ENCODE data around the gene CRP. TPM values are rescaled to one million over a fixed set of nuclear protein-coding genes. Genes with fewer than 3 reads are reported as not detected.
"Not testable (repeated sequence)": the region's sequence is repeated elsewhere in the genome, so short reads cannot be mapped to it uniquely, and the experiment has no call there.

The CRP gene
- total RNA-seq, 2 donors from 2014 or later: not detected

DNA sequence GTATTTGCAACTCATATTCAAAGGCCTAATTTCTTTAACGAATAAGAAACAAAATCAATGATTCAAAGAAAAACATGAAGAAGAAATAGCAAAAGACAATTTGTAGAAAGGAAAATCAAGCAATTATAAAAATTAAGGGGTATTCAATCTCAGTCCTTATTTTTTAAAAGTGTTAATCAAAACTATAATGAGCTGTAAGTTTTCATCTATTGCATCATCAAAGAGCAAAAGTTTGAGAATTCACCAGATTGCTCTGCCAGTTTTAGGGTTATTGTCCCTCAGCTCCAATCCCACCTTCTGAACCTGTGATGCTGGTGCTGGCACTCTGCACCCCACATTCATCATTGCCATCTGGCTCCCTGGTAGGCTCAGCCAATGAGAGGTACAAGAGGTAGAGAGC lies 42.0 kb downstream of the CRP start:
- not testable (repeated sequence) for H3K4me1 Mint-ChIP-seq (ENCODE audit: low read depth in 2 of 2)
- peaks cover 18 to 29% of the 10 kb centered on the region in 2 donors for H3K27me3 Mint-ChIP-seq

GRCh38 chr1:159669338-159669737 lies 45.1 kb downstream of the CRP start:
- H3K4me1 Mint-ChIP-seq (ENCODE audit: low read depth in 2 of 2): no peaks in the 10 kb centered on the region
- no peak for ATAC-seq
- H3K27me3 Mint-ChIP-seq: peaks cover 15 to 25% of the 10 kb centered on the region in 2 donors
- no peak overlapping the region for H3K27ac Mint-ChIP-seq
- peaks cover 2% of the 10 kb centered on the region for H3K9me3 Mint-ChIP-seq
- DNase-seq (ENCODE audit: low spot score): no peak
- peaks cover 3% of the 10 kb centered on the region for H3K36me3 Mint-ChIP-seq
- no peak overlapping the region for H3K4me3 Mint-ChIP-seq

More for the DNA sequence above, 42.0 kb downstream of the CRP start:
- not testable (repeated sequence) for DNase-seq (ENCODE audit: low spot score); H3K36me3 Mint-ChIP-seq; H3K9me3 Mint-ChIP-seq; H3K4me3 Mint-ChIP-seq; ATAC-seq; H3K27ac Mint-ChIP-seq

- H3K9me3 Mint-ChIP-seq: peaks cover 3% of the 10 kb centered on the region
- ATAC-seq: no peak
- no peak for DNase-seq (ENCODE audit: low spot score)
- H3K27ac Mint-ChIP-seq: no peak overlapping the region
- peaks cover 18 to 31% of the 10 kb centered on the region in 2 donors for H3K27me3 Mint-ChIP-seq
- peaks cover 7% of the 10 kb centered on the region for H3K36me3 Mint-ChIP-seq
- no peaks in the 10 kb centered on the region for H3K4me1 Mint-ChIP-seq (ENCODE audit: low read depth in 2 of 2)
- no peak overlapping the region for H3K4me3 Mint-ChIP-seq
Measured at GRCh38 chr1:159668739-159669138, 45.6 kb downstream of the CRP start.

GRCh38 chr1:159664247-159664646 lies 50.1 kb downstream of the CRP start:
- DNase-seq (ENCODE audit: low spot score) (no peak), ATAC-seq (no peak)
- Mint-ChIP-seq H3K27ac (no peak overlapping the region), H3K27me3 (peaks cover 27 to 62% of the 10 kb centered on the region in 2 donors), H3K4me3 (no peak overlapping the region), H3K4me1 (ENCODE audit: low read depth in 2 of 2) (no peaks in the 10 kb centered on the region), H3K36me3 (peaks cover 7% of the 10 kb centered on the region), H3K9me3 (peaks cover 3% of the 10 kb centered on the region)

DNA sequence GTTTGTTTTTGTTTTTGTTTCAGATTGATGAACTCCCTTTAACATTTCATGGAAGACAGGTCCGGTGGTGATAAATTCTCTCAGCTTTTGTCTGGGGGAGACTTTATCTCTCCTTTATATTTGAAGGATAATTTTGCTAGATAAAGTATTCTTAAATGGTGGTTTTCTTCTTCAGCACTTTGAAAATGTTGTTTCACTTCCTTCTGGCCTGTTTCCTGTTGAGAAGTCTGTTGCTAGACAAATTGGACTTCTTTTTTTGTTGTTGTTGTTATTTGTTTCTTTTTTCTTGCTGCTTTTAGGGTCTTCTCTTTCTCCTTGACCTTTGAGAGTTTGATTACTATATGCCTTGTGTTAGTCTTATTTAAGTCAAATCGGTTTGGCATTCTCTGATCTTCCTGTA lies 50.8 kb downstream of the CRP start:
- Mint-ChIP-seq H3K9me3 (peaks cover 3% of the 10 kb centered on the region), H3K4me1 (ENCODE audit: low read depth in 2 of 2) (no peaks in the 10 kb centered on the region), H3K36me3 (peaks cover 7% of the 10 kb centered on the region), H3K4me3 (no peak overlapping the region), H3K27me3 (peaks cover 27 to 62% of the 10 kb centered on the region in 2 donors), H3K27ac (no peak overlapping the region)
- no peak for DNase-seq (ENCODE audit: low spot score)
- ATAC-seq: no peak

Other genes starting within 250 kb of the CRP start
- not detected for gene OR10J5, start 178.6 kb downstream of the CRP start, total RNA-seq
- gene APCS, start 126.8 kb downstream of the CRP start, total RNA-seq: not detected
- 10 to 100 TPM; 10.7 to 14.4 TPM for gene DUSP23, start 66.4 kb upstream of the CRP start, total RNA-seq
- gene FCRL6, start 87.8 kb upstream of the CRP start, total RNA-seq: under 1 TPM in 1 of 2 donors, not detected in 1; 0.81 TPM
- 1 to 10 TPM in 1 of 2 donors, under 1 TPM in 1; 0.29 to 2.1 TPM for gene SLAMF8, start 112.3 kb upstream of the CRP start, total RNA-seq
- not detected for gene VSIG8, start 148.1 kb upstream of the CRP start, total RNA-seq
- 1 to 10 TPM in 1 of 2 donors, under 1 TPM in 1; 0.38 to 3.0 TPM for gene CFAP45, start 185.6 kb upstream of the CRP start, total RNA-seq
- 100 to 1,000 TPM; 239 to 375 TPM for gene TAGLN2, start 210.9 kb upstream of the CRP start, total RNA-seq
- gene IGSF9, start 231.0 kb upstream of the CRP start, total RNA-seq: not detected
- not detected for gene SLAMF9, start 239.6 kb upstream of the CRP start, total RNA-seq